Gastrocnemius medialis (tissue), 4 donors: ENCODE measurements around the gene RNF144A. TPM values are rescaled to one million over a fixed set of nuclear protein-coding genes. Genes with fewer than 3 reads are reported as not detected.
"Not testable (repeated sequence)": the region's sequence is repeated elsewhere in the genome, so short reads cannot be mapped to it uniquely, and the experiment has no call there.

ENCODE experiments used
- ATAC-seq, 2 donors: fragments of 150-250 bp; one replicate each; pipeline ENCODE4 v1.9.1; 2016
- DNase-seq, 2 donors: peaks; one replicate each; pipeline ENCODE4 v3.0.0-alpha.2; 2019
- H3K27ac ChIP-seq, 4 donors: fragments of 200-600 bp; sonication (generic); 1 replicate in 1 of 4; 2 replicates in 3 of 4; pipeline ENCODE4 v1.5.1; 2016 to 2018; ENCODE audit warnings: mild to moderate bottlenecking in 2 of 4, moderate library complexity in 1 of 4
- H3K27me3 ChIP-seq, 3 donors: fragments of 200-600 bp; sonication (generic) in 2 of 3; 1 replicate in 1 of 3; 2 replicates in 2 of 3; pipeline versions ENCODE4 v1.5.1 to v1.6.0; 2016 to 2019; ENCODE audit warnings: mild to moderate bottlenecking in 1 of 3, moderate library complexity in 1 of 3
- H3K36me3 ChIP-seq, 2 donors: fragments of 200-600 bp; sonication (generic) in 1 of 2; one replicate each; pipeline ENCODE4 v1.5.1; 2017 to 2018
- H3K4me1 ChIP-seq, 2 donors: fragments of 200-600 bp; sonication (generic) in 1 of 2; one replicate each; pipeline ENCODE4 v1.5.1; 2016 to 2017; ENCODE audit warnings: mild to moderate bottlenecking in 2 of 2
- H3K4me3 ChIP-seq, 4 donors: fragments of 200-600 bp; sonication (generic) in 3 of 4; 1 replicate in 1 of 4; 2 replicates in 3 of 4; pipeline ENCODE4 v1.5.1; 2016 to 2019; ENCODE audit warnings: mild to moderate bottlenecking in 2 of 4
- H3K9me3 ChIP-seq, 3 donors: fragments of 200-600 bp; sonication (generic) in 2 of 3; 1 replicate in 1 of 3; 2 replicates in 2 of 3; pipeline ENCODE4 v1.5.1; 2016 to 2019
- CTCF ChIP-seq, 5 experiments: fragments of 450-650 bp in 3 of 5; fragments of 200-600 bp in 2 of 5; sonication (generic) in 2 of 5; IDR thresholded peaks in 4 of 5; conservative IDR thresholded peaks in 1 of 5; 1 replicate in 4 of 5; 2 replicates in 1 of 5; pipeline ENCODE4 v1.5.1; 2016 to 2019; ENCODE audit warnings: antibody characterized with exemption in 5 of 5, mild to moderate bottlenecking in 3 of 5, moderate library complexity in 3 of 5
- POLR2A ChIP-seq, 2 donors: fragments of 450-650 bp; IDR thresholded peaks; one replicate each; pipeline ENCODE4 v1.6.1; 2017; ENCODE audit warnings: antibody characterized with exemption in 2 of 2, mild to moderate bottlenecking in 2 of 2, moderate library complexity in 2 of 2
- in situ Hi-C, 4 donors: fragments of 200-750 bp; cut with MboI; loops; one replicate each; pipeline versions ENCODE4 v1.15.0 to v1.8.0; 2017; ENCODE audit warnings: low sequenced_read_pairs in 4 of 4
- intact Hi-C: fragments of 100-400 bp; cut with DNase I; formaldehyde crosslinking; loops from one replicate; pipeline ENCODE4 v1.15.1; 2023; ENCODE audit warnings: low total_unique reads
- total RNA-seq, 4 donors: library from RNA; depleted of rRNA; stranded (reverse); fragments of >200 nt; gene quantifications; one replicate each; pipeline versions ENCODE4 v1.1.0 to v1.2.3, GENCODE V29; 2016

The RNF144A gene
- total RNA-seq, 4 donors from 2014 or later = 4.9 to 16.2 (median 10.2) TPM

DNA sequence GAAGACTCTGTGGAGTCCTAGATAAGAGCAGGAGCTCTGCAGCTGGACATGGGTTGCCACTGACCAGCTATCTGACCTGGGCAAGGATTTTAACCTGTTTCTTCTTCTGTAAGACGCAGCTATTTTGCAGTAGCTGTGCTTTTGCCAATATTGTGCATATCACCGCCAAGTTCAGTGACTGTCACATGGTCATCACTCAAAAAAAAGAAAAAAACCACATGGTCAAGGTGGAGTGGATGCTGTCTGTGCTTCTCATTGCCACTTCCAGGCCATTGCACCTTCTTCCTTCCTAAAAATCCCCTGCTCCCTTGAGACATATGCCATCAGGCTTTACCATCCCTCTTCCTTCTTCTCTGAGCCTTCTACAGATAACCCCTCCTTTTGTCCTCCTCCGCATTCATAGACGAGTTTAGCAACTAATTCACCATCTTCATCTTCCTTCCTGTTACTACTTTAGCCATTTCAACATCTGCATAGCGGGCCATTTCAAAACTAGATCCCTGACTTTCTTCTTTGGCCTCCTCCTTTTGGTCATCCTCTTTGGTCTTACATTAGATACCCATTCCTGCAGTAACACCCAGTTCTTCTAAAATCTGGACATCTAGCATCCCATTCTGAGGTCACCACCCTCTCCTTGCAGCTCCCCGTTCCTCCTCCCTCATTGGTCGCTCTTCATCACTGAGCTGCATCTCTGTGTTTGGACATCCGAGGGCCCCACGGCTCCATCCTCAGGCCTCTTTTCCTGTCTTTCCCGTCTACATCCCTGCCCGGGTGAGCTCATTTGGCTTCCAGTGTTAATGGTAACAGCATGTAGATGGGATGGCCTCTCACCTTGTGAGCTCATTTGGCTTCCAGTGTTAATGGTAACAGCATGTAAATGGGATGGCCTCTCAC, 17.8 kb downstream of the RNF144A start:
- Histone ChIP-seq H3K27ac (no peak overlapping the region), H3K9me3 (no peaks in the 10 kb centered on the region), H3K27me3 (no peaks in the 10 kb centered on the region), H3K36me3 (no peaks in the 10 kb centered on the region), H3K4me3 (no peak overlapping the region), H3K4me1 (peaks cover 26 to 36% of the 10 kb centered on the region in 2 donors)
- ATAC-seq (no peak), DNase-seq (no peak)
- intact Hi-C loops (no loop called here), in situ Hi-C loops (no loop called here)
- TF ChIP-seq POLR2A (IDR thresholded peaks at IDR 0.05) = no peak
- no peak for TF ChIP-seq CTCF (IDR thresholded peaks at IDR 0.05 in 4 of 5, conservative IDR thresholded peaks at IDR 0.05 in 1 of 5)

DNA sequence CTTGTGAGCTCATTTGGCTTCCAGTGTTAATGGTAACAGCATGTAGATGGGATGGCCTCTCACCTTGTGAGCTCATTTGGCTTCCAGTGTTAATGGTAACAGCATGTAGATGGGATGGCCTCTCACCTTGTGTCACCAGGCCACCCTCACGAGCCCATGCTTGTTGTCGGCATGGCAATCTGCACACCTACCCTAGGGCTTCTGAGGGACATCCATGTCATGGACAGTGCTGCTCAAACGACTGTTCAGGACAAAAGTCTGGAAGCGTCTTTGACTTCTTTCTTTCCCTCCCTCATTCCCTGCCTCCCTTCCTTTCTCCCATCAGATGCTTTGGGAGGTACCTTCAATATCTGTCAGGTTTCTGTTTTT, 18.4 kb downstream of the RNF144A start:
- H3K4me3 ChIP-seq, in situ Hi-C loops, intact Hi-C loops, DNase-seq, H3K36me3 ChIP-seq, H3K27ac ChIP-seq, ATAC-seq, H3K27me3 ChIP-seq, H3K9me3 ChIP-seq: not testable (repeated sequence)
- peaks cover 26 to 36% of the 10 kb centered on the region in 2 donors for H3K4me1 ChIP-seq

DNA sequence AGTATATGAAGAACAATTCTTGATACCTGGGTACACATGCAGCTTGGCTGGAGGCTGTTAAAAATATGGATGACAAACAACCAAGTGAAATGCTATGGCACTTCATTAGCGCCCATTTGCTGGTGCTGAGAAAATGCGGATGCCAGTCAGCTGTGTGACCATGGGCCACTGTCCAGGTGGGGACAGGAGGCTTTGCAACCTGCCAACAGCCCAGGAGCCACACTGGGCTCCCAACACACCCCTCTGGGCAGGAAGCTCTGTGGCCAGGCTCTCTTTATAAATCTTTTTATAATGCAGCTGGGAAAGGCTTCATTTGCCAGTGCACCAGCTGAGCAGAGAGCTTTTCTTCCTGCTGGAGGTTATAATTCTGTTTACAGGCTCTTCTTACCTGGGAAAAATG, 19.9 kb downstream of the RNF144A start:
- intact Hi-C loops (no loop called here), in situ Hi-C loops (no loop called here)
- Histone ChIP-seq H3K9me3 (no peaks in the 10 kb centered on the region), H3K4me1 (peaks cover 25 to 36% of the 10 kb centered on the region in 2 donors), H3K4me3 (no peak overlapping the region), H3K36me3 (no peaks in the 10 kb centered on the region), H3K27me3 (no peaks in the 10 kb centered on the region), H3K27ac (no peak overlapping the region)
- DNase-seq (no peak), ATAC-seq (no peak)
- TF ChIP-seq POLR2A (IDR thresholded peaks at IDR 0.05) = no peak
- no peak for TF ChIP-seq CTCF (IDR thresholded peaks at IDR 0.05 in 4 of 5, conservative IDR thresholded peaks at IDR 0.05 in 1 of 5)

DNA sequence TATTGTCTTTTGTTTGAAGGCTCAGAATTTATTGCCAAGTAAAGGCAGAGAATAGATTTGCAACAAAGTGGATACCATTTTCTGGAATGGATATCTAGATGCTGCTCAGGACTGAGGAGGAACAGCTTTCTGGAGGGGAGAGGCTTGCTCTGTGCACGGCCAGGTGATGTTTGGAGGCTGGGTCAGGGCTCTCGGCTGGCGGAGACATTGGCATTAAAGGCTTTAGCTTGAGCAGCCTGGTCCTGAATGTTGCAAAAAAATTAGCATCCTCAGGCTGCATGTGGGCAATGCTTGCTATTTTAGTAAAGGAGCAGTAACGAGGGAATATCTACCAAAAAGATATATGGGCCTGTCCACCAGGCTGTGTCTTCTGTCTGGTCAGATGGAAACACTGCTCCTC, 20.4 kb downstream of the RNF144A start:
- ATAC-seq (no peak), DNase-seq (no peak)
- H3K4me1 ChIP-seq = peaks cover 28 to 36% of the 10 kb centered on the region in 2 donors
- intact Hi-C loops (no loop called here), in situ Hi-C loops (no loop called here)
- H3K4me3 ChIP-seq = no peak overlapping the region
- TF ChIP-seq CTCF (IDR thresholded peaks at IDR 0.05 in 4 of 5, conservative IDR thresholded peaks at IDR 0.05 in 1 of 5) (no peak), POLR2A (IDR thresholded peaks at IDR 0.05) (no peak)
- H3K36me3 ChIP-seq = no peaks in the 10 kb centered on the region
- H3K9me3 ChIP-seq = no peaks in the 10 kb centered on the region
- H3K27me3 ChIP-seq = no peaks in the 10 kb centered on the region
- no peak overlapping the region for H3K27ac ChIP-seq

DNA sequence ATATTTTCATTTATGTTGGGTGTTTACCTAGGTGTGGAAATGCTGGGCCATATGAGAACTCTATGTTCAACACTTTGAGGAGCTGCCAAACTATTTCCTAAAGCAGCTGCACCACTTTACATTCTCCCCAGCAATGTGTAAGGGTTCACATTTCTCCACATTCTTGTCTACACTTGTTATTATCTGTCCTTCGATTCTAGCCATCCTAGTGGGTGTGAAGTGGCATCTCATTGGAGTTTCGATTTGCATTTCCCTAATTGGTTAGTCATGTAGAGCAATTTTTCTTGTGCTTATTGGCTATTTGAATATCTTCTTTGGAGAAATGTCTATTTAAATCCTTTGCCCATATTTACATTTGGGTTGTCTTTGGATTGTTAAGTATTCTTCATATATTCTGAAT, 21.9 kb downstream of the RNF144A start:
- no peaks in the 10 kb centered on the region for H3K27me3 ChIP-seq
- in situ Hi-C loops = no loop called here
- H3K4me1 ChIP-seq = peaks cover 28 to 36% of the 10 kb centered on the region in 2 donors
- no peak for ATAC-seq
- no peaks in the 10 kb centered on the region for H3K9me3 ChIP-seq
- intact Hi-C loops = no loop called here
- no peak overlapping the region for H3K27ac ChIP-seq
- DNase-seq = no peak
- H3K4me3 ChIP-seq = no peak overlapping the region
- TF ChIP-seq CTCF (IDR thresholded peaks at IDR 0.05 in 4 of 5, conservative IDR thresholded peaks at IDR 0.05 in 1 of 5) = no peak
- TF ChIP-seq POLR2A (IDR thresholded peaks at IDR 0.05) = no peak
- H3K36me3 ChIP-seq = no peaks in the 10 kb centered on the region
